ENCODE measurements around the gene GNAO1.

Gene GNAO1

DNA sequence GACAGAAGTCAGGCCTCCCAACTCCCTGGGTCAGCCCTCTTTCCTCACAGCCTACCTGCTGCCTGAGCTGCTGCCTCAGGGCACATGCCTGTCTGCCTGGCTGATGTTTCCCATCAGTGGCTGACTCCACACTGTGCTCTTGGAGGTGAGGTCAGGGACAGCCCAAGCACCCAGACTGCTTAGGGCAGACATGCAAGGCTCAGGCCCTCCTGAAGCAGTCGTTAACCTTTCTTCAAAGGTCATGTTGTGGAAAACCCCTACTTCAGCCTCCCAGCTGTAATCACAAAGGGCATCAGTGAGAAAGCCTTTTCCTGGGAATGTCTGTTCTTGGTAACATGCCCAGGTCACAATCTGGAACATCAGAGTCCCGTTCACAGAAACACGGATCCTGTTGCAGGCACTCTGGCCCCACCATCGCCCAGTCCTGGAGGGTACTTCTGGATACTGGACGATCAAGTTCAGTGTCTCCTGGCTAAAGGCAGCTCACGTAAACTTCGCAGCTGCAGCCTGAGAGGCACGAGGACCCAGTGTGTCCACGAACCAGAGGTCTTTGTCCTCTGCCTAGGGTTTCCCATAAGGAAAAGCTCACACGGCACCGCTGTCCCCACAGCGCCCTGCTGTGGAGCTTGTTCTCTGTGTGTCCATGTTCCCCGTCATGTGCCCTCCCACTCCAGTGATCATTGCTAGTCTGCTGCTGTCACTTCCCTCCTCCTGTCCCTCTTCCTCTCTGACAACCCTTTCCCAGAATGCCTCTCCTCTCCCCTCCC, 54.9 kb downstream of the GNAO1 start:
- Histone ChIP-seq H3K4me3 (ENCODE audit: low read length) (no peak overlapping the region), H3K27ac (ENCODE audit: low read length) (no peak overlapping the region), H3K9me3 (ENCODE audit: control insufficient read depth, low read depth, low read length) (no peaks in the 10 kb centered on the region), H3K27me3 (ENCODE audit: control insufficient read depth, insufficient read depth, low read length) (no peaks in the 10 kb centered on the region), H3K36me3 (ENCODE audit: control insufficient read depth, low read depth, low read length) (no peaks in the 10 kb centered on the region), H3K9ac (ENCODE audit: low read length) (no peak overlapping the region), H3K4me1 (ENCODE audit: control insufficient read depth, low read depth, low read length) (no peaks in the 10 kb centered on the region)

DNA sequence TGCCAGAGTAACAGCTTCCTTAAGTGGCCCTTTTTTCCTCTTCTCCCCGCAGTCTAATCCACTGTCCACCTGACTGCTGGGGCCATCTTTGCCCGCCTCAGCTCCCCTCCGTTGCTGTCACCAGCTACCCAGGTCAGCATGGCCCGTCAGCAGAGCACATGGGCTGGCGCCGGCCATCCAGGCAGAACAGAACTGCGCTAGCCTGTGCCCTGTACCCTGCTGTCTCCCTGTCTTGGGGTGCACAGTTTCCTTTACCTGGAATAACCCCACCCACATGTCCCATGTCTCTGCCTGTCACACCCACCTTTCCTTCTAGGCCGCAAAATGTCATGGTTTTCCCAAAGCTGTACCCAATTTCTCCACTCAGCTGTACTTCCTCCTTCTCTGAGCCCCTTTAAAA, 55.7 kb downstream of the GNAO1 start:
- Histone ChIP-seq H3K27ac (ENCODE audit: low read length) (no peak overlapping the region), H3K9ac (ENCODE audit: low read length) (no peak overlapping the region), H3K4me3 (ENCODE audit: low read length) (no peak overlapping the region), H3K27me3 (ENCODE audit: control insufficient read depth, insufficient read depth, low read length) (no peaks in the 10 kb centered on the region), H3K36me3 (ENCODE audit: control insufficient read depth, low read depth, low read length) (no peaks in the 10 kb centered on the region), H3K4me1 (ENCODE audit: control insufficient read depth, low read depth, low read length) (no peaks in the 10 kb centered on the region), H3K9me3 (ENCODE audit: control insufficient read depth, low read depth, low read length) (no peaks in the 10 kb centered on the region)

DNA sequence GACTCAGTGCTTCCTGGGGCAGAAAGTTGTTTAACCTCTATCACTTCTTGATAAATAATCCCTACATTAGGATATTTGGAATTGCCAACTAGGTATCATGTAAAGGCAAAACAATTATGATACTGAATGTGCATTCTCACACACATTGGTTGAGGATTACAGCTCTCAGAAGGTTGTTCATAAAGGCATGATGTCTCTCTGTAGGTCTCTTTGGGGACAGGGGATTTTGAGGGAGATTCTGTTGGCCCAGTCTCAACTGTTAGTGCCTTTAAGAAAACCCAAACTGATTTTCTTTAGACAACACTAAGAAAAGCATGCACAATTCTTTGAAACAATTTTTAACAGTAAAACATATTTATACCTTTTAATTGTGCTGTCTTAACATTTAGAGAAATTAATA, 56.5 kb downstream of the GNAO1 start:
- no peaks in the 10 kb centered on the region for H3K4me1 ChIP-seq (ENCODE audit: control insufficient read depth, low read depth, low read length)
- H3K9me3 ChIP-seq (ENCODE audit: control insufficient read depth, low read depth, low read length): no peaks in the 10 kb centered on the region
- no peaks in the 10 kb centered on the region for H3K27me3 ChIP-seq (ENCODE audit: control insufficient read depth, insufficient read depth, low read length)
- no peak overlapping the region for H3K4me3 ChIP-seq (ENCODE audit: low read length)
- H3K36me3 ChIP-seq (ENCODE audit: control insufficient read depth, low read depth, low read length): no peaks in the 10 kb centered on the region
- no peak overlapping the region for H3K9ac ChIP-seq (ENCODE audit: low read length)
- H3K27ac ChIP-seq (ENCODE audit: low read length): no peak overlapping the region

DNA sequence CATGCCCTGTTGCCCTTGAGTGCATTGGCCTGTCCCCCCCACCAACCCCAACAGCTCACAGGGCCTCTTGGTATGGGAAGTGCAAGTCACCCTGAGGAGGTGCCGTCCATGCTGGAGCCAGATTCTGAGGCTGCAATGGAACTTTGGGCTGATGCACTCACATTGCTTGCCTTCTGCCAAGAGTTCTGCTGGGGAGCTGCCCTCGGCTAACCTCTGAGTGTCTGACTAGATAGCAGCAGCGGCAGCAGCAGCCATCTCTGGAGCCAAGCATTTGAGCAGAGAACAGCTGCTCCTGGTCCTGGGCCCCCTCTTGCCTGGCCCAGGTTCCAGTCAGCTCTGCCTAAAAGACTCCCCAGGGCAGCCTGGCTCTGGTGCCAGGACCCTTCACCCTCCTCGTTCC, 61.5 kb downstream of the GNAO1 start:
- Histone ChIP-seq H3K9ac (ENCODE audit: low read length) (no peak overlapping the region), H3K36me3 (ENCODE audit: control insufficient read depth, low read depth, low read length) (no peaks in the 10 kb centered on the region), H3K4me1 (ENCODE audit: control insufficient read depth, low read depth, low read length) (no peaks in the 10 kb centered on the region), H3K9me3 (ENCODE audit: control insufficient read depth, low read depth, low read length) (no peaks in the 10 kb centered on the region), H3K27ac (ENCODE audit: low read length) (no peak overlapping the region), H3K27me3 (ENCODE audit: control insufficient read depth, insufficient read depth, low read length) (no peaks in the 10 kb centered on the region), H3K4me3 (ENCODE audit: low read length) (no peak overlapping the region)

DNA sequence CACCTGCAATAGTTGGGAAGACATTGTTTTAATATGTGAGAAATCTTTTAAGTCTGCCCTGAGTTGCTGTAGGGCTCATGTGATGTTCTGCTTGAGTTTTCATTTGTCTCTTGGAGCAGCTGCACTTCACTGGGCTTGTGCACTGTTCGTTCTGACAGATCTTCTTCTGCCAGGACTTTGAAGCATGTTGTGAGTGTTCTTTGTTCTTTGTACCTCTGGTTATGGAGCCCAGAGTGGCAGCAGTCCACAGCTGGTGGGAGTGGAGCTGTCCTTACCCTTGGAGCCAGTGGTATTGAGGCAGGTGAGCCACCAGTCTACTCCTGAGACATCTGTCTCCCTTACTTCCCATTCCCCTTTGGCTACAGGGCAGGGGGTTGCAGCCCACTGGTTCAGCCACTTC, 64.6 kb downstream of the GNAO1 start:
- Histone ChIP-seq H3K4me1 (ENCODE audit: control insufficient read depth, low read depth, low read length) (no peaks in the 10 kb centered on the region), H3K9ac (ENCODE audit: low read length) (no peak overlapping the region), H3K36me3 (ENCODE audit: control insufficient read depth, low read depth, low read length) (no peaks in the 10 kb centered on the region), H3K4me3 (ENCODE audit: low read length) (no peak overlapping the region), H3K27me3 (ENCODE audit: control insufficient read depth, insufficient read depth, low read length) (no peaks in the 10 kb centered on the region), H3K27ac (ENCODE audit: low read length) (no peak overlapping the region), H3K9me3 (ENCODE audit: control insufficient read depth, low read depth, low read length) (no peaks in the 10 kb centered on the region)

DNA sequence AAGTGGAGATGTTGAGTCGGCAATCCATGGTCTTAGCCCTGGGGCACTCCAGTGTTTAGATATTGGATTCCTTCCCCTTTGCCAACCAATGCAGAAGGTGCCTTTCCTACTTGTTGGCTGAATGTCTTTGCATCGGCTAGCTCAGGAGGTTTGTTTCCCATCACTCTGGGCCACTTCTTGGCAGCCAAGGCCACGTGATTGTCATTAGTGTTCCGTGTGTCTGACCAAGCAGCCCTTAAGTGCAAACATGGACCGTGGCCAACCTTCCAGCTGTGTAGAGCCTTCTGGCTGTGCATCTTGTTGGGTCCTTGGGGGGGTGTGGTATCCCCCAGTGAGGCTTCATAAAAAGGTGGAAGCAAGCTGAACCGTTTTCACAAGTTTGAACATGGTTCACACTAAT, 66.0 kb downstream of the GNAO1 start:
- H3K4me3 ChIP-seq (ENCODE audit: low read length): no peak overlapping the region
- no peak overlapping the region for H3K27ac ChIP-seq (ENCODE audit: low read length)
- no peak overlapping the region for H3K9ac ChIP-seq (ENCODE audit: low read length)
- H3K27me3 ChIP-seq (ENCODE audit: control insufficient read depth, insufficient read depth, low read length): no peaks in the 10 kb centered on the region
- H3K36me3 ChIP-seq (ENCODE audit: control insufficient read depth, low read depth, low read length): no peaks in the 10 kb centered on the region
- H3K9me3 ChIP-seq (ENCODE audit: control insufficient read depth, low read depth, low read length): no peaks in the 10 kb centered on the region
- H3K4me1 ChIP-seq (ENCODE audit: control insufficient read depth, low read depth, low read length): no peaks in the 10 kb centered on the region

DNA sequence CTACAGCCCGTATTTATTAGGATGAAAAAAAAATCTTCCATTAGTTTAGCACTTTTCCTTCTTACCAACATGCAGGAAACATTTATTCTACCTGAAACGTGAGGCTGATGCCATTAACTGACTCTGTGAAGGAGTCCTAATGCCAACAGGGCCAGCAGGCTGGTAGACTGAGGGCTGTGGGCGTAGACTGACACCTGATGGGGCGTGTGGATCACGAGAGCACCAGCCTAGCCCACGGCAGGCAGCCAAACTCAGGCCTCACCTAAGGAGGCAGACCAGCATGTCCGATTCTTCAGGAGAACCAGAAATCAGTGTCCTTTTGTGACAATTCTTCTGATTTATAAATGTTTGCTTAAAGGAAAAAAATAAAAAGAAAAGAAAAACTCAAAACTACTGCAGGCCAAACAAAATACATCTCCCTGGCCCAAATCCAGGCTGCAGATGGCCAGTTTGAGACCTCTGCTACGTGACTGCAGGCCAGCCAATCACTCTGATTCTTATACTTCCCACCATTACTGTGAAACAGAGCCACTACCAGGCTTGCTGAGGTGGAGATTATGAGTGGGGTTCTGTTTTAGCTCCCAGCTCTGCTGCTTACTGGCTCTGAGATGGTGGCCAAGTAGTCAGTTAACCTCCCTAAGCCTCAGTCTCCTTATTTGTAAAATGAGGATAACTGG, 66.5 kb downstream of the GNAO1 start:
- no peaks in the 10 kb centered on the region for H3K9me3 ChIP-seq (ENCODE audit: control insufficient read depth, low read depth, low read length)
- no peak overlapping the region for H3K4me3 ChIP-seq (ENCODE audit: low read length)
- no peaks in the 10 kb centered on the region for H3K27me3 ChIP-seq (ENCODE audit: control insufficient read depth, insufficient read depth, low read length)
- no peaks in the 10 kb centered on the region for H3K36me3 ChIP-seq (ENCODE audit: control insufficient read depth, low read depth, low read length)
- no peak overlapping the region for H3K27ac ChIP-seq (ENCODE audit: low read length)
- no peak overlapping the region for H3K9ac ChIP-seq (ENCODE audit: low read length)
- no peaks in the 10 kb centered on the region for H3K4me1 ChIP-seq (ENCODE audit: control insufficient read depth, low read depth, low read length)

DNA sequence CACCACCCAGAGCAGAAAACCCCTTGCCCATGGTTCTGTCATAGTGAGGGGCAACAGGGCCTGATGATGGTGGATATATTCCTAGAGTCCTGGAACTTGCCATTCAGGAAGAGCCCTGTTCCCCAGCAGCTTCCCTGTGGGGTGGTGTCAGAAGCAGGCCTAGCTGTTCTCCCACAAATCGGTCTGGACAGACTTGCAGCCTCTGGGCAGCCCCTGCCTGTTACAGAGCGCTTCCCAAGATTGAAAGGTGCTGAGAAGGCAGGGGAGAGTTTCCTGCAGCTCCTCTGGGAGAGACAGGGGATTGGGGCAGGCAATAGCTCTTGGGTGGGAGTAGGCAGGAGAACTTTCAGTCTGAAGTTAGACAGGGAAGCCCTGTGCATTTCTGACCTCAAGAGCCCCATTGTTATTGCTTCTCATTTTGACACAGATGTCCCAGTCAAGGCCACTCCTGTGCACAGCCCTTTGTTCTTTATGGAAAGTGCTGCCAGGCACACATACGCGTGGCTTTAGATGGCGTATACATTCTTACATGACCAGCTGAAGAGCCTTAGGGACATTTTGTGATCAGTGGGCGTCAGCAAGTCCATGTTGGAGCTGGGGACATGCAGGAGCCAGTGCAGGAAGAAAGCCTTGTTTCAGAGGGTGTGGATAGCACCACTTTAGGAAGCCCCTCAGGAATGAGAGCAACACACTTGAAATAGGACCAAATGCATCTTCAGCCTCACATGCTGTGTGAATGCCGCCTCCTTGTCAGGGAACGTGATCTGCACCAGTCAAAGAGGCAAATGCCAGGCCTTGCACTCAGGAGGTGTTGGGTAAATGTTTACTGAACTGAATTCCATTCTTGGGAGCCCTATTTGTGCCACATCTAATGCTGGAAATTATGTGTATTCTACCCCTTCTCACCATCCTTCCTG, 67.5 kb downstream of the GNAO1 start:
- Histone ChIP-seq H3K36me3 (ENCODE audit: control insufficient read depth, low read depth, low read length) (no peaks in the 10 kb centered on the region), H3K4me1 (ENCODE audit: control insufficient read depth, low read depth, low read length) (no peaks in the 10 kb centered on the region), H3K9ac (ENCODE audit: low read length) (no peak overlapping the region), H3K27ac (ENCODE audit: low read length) (no peak overlapping the region), H3K4me3 (ENCODE audit: low read length) (no peak overlapping the region), H3K9me3 (ENCODE audit: control insufficient read depth, low read depth, low read length) (no peaks in the 10 kb centered on the region), H3K27me3 (ENCODE audit: control insufficient read depth, insufficient read depth, low read length) (no peaks in the 10 kb centered on the region)

DNA sequence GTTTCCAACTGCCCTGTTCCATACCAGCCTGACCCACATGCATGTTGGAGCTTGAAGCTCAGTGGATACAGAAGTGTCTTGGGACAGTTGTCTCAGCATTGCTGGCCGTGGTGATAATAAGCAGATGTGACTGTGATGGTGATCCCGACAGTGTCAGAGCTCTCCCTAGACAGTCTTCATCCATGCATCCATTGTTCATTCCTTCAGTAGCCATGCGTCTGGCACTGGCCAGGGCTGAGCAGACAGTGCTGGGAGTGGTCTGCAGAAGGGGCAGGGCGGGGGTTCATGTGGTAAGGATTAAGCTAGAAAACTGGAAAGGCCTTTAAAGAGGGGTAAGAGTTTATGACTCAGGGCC, 68.1 kb downstream of the GNAO1 start:
- Histone ChIP-seq H3K9ac (ENCODE audit: low read length) (no peak overlapping the region), H3K36me3 (ENCODE audit: control insufficient read depth, low read depth, low read length) (no peaks in the 10 kb centered on the region), H3K4me1 (ENCODE audit: control insufficient read depth, low read depth, low read length) (peaks cover 3% of the 10 kb centered on the region), H3K4me3 (ENCODE audit: low read length) (no peak overlapping the region), H3K27ac (ENCODE audit: low read length) (no peak overlapping the region), H3K27me3 (ENCODE audit: control insufficient read depth, insufficient read depth, low read length) (no peaks in the 10 kb centered on the region), H3K9me3 (ENCODE audit: control insufficient read depth, low read depth, low read length) (no peaks in the 10 kb centered on the region)

DNA sequence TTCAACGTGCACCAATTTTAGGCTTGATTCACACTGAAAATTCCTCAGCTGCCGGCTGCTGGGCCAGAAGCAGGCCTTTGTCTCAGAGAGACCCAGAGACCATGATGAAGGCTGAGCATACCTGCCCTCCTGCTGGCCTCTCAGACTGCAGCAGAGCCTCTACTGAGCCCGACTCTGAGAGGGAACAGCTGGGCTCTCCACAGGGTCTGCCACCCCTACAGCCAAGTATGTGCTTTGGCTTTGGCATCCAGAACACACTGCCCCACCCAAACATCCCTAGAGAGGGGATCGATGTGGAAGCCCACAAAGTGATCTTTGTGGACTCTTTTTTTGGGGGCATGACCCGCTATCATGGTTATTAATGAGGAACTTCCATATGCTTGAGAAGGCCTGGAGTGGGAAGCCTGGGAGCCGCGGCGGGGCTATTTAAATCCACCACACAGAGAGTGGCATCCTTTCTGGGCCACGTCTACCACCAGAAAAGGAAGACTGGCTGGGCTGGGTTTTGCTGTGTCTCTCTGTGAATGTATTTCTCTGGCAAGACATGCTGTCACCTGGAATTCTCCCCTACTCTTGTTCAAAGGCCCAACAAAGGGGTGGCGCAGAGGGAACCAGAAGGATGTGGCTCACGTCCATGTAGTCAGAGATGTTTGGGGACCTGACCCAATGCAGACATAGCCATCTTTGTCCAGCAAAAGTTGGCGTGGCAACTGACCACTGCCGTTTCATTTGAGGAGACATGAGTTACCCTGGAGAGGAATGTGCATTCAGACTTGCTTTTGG, 69.3 kb downstream of the GNAO1 start:
- Histone ChIP-seq H3K9ac (ENCODE audit: low read length) (no peak overlapping the region), H3K36me3 (ENCODE audit: control insufficient read depth, low read depth, low read length) (no peaks in the 10 kb centered on the region), H3K27me3 (ENCODE audit: control insufficient read depth, insufficient read depth, low read length) (no peaks in the 10 kb centered on the region), H3K9me3 (ENCODE audit: control insufficient read depth, low read depth, low read length) (no peaks in the 10 kb centered on the region), H3K27ac (ENCODE audit: low read length) (no peak overlapping the region), H3K4me1 (ENCODE audit: control insufficient read depth, low read depth, low read length) (peaks cover 3% of the 10 kb centered on the region), H3K4me3 (ENCODE audit: low read length) (no peak overlapping the region)

DNA sequence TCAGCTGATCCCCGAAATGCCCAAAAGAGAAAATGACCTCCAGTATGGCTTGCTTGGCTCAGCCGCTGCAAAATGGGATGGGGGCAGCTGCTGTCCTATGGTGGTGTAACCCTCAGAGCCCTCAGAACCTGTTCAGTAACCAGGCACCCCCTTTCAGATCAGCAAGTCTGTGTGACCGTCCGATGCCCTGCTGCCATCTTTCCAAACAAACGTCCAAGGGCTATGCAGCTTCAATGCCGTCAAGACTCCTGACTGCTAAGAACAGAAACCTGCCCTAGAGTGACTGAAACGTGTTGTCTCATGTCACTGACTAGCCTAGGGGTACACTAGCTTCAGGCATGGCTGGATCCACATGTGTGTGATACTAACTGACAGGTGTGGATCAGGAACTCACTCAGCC, 70.4 kb downstream of the GNAO1 start:
- no peaks in the 10 kb centered on the region for H3K36me3 ChIP-seq (ENCODE audit: control insufficient read depth, low read depth, low read length)
- H3K9me3 ChIP-seq (ENCODE audit: control insufficient read depth, low read depth, low read length): no peaks in the 10 kb centered on the region
- H3K27ac ChIP-seq (ENCODE audit: low read length): no peak overlapping the region
- H3K27me3 ChIP-seq (ENCODE audit: control insufficient read depth, insufficient read depth, low read length): no peaks in the 10 kb centered on the region
- peaks cover 3% of the 10 kb centered on the region for H3K4me1 ChIP-seq (ENCODE audit: control insufficient read depth, low read depth, low read length)
- no peak overlapping the region for H3K4me3 ChIP-seq (ENCODE audit: low read length)
- no peak overlapping the region for H3K9ac ChIP-seq (ENCODE audit: low read length)

Data from iPS-18a (cell line).